GM21529 (cell line): ENCODE results near the gene ATP6V1E1.
"Not testable (repeated sequence)": the region's sequence is repeated elsewhere in the genome, so short reads cannot be mapped to it uniquely, and the experiment has no call there.

Experiments used
- ATAC-seq: cut with Tn5 transposase; IDR thresholded peaks from one replicate; pipeline ENCODE4 v1.9.1; 2021; ENCODE audit not compliant: unreplicated experiment

ATP6V1E1 gene

DNA sequence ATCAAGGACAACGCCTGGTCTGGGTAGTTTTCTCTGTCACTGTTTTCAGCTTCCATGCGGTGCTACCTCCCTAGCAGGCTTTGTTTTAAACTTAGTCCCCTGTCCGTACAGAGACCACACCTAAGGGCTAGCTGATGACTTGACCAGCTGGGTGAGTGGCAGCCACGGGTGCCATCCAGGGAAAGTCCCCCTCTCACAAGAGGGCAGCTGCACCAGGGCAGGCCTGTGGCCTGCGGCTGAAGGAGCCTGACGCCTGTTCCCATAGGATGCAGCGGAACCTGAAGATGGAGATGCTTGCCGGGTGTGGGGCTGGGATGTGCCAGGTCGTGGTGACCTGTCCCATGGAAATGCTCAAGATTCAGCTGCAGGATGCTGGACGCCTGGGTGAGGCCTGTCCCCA, 45.4 kb downstream of the ATP6V1E1 start:
- ATAC-seq, result no peak

- ATAC-seq, result no peak
Measured at GRCh38 chr22:17581631-17582030, 46.9 kb downstream of the ATP6V1E1 start.

DNA sequence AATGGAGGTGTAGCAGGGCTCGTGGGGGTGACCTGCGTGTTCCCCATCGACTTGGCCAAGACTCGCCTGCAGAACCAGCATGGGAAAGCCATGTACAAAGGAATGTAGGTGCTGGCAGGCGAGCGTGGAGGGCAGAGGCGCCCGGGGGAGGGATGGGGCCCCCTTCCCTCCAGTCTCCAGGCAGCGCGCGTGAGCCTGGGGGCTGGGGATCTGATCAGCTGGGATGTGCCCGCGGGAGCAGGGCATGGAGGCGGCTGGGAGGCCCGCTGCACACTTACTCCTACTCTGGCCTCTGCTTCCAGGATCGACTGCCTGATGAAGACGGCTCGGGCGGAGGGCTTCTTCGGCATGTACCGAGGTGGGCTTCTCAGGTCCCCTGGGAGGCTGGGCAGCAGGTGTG, 47.5 kb downstream of the ATP6V1E1 start:
- no peak for ATAC-seq

DNA sequence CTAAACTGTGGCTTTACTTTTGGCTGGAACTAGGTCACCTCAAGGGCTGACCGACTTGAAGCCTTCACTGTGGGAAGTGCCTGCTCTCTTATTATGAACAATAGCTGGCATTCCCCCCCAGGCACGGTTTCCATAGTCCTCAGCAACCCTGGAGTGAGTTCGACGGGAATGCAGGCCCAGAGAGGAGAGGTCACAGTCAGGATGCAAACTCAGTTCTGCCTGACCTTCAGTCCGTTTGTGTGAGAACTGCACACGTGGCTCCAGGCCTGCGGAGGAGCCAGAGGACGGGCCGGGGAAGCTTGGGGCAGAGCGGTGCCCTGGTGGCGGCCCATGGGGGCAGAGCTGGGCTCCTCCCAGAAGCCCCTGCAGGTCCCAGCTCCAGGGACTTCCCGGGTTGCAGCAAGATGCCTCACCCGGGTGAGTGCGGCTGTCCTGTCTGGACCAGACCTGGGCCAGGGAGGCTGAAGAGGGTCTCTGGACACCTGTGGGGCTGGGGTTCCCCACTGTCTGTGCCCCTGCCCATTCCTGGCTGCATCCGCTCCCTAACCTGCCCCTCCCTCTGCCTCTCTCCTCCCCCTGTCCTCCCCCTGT, 48.0 kb downstream of the ATP6V1E1 start:
- ATAC-seq, result no peak

DNA sequence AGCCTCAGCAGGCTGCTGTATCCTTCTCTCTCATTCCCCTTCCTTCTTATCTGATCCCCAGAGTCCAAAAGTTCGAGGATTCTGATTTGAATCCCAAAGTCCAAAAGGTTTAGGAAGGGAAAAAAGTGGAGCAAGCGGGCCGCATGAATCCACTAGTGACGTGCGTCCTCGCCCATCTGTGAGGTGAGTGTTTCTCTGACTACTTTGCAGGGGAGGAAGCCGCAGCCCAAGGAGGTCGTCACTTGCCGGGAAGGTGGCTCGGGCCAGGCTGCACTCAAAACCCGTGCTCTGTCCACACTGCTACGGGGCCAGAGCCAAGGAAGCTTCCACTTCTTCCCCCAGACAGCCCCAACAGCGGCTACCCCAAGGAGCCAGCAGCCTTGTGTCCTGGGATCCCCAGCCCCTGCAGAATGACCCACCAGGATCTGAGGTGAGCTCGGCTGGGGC, 49.0 kb downstream of the ATP6V1E1 start:
- no peak for ATAC-seq

- ATAC-seq, result no peak
Measured at GRCh38 chr22:17578136-17578754, 50.3 kb downstream of the ATP6V1E1 start.

DNA sequence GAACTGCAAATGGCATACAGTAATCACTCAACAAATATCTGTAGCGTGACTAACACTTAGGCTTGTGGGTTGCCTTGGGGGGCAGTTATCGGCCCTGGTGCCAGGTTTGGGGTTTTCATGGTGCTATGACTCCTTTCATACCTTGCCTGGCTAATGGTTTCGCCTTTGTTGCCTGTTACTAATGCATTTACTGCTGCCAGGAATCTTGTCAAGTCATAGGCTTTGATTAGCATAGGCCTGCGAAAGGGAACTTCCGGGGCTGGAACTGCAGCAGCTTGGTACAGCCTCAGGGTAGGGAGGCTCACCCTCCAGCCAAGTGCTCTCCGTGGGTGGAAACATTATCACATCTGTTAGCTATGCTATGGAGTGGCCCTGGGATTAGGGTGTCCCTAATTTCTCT, 52.1 kb downstream of the ATP6V1E1 start:
- no peak for ATAC-seq

- ATAC-seq, result no peak
Measured at GRCh38 chr22:17575681-17576080, 52.9 kb downstream of the ATP6V1E1 start.

DNA sequence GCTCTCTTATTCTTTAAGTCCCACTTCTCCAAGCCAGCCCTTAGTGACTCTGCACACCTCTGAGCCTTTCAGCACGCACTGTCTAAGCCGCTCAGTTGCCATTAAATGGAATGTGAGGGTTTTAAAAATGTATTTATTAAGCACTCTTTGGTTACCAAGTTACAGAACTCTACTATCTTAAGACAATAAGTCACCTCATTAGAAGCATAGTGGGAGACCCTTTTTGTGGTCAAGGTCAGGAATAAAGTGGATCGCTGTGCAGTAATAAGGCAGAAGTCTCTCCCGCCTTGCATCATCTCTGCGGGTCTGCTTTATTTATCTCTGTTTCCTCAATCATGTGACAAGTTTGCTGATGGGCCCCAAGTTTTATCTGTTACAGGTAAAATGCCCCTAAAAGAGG, 53.4 kb downstream of the ATP6V1E1 start:
- ATAC-seq, result no peak

- ATAC-seq, result no peak
Measured at GRCh38 chr22:17570851-17571631, 57.5 kb downstream of the ATP6V1E1 start.

DNA sequence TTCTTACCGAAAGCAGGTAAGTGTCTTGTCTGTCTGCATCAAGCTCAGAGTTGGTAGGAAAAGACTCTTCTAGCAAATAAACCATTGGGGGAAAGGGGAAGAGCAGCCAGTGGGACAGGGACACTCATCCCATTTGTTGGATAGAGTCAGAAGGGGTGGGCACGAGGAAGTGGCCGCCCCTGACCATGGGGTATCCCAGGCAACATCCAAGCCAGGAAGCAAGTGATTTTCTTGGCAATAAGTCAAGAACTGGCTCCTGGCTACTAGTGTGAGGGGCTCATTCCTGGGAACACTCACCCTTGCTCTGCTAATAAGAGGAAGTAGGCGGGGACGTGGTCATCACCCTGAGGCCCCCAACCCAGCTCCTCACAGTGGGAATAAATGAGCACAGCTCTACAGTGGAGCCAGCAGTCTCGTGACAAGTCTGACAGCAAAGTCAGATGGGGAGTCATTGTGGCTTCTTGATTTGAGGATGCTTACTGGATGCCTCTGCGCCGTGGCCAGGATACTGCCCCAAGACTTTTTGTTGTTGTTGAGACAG, 58.5 kb downstream of the ATP6V1E1 start:
- ATAC-seq, result no peak

- no peak for ATAC-seq
Measured at GRCh38 chr22:17566776-17567175, 61.8 kb downstream of the ATP6V1E1 start.

- not testable (repeated sequence) for ATAC-seq
Measured at GRCh38 chr22:17566016-17566687, 62.4 kb downstream of the ATP6V1E1 start.

GRCh38 chr22:17563936-17564391, 64.6 kb downstream of the ATP6V1E1 start:
- ATAC-seq, result no peak

GRCh38 chr22:17562906-17563870, 65.4 kb downstream of the ATP6V1E1 start, which contains the start of gene SLC25A18:
SLC25A18 (plus strand) TSS chr22:17563498; CDS start chr22:17579945, 16,447 bp downstream.
- ATAC-seq, result no peak

DNA sequence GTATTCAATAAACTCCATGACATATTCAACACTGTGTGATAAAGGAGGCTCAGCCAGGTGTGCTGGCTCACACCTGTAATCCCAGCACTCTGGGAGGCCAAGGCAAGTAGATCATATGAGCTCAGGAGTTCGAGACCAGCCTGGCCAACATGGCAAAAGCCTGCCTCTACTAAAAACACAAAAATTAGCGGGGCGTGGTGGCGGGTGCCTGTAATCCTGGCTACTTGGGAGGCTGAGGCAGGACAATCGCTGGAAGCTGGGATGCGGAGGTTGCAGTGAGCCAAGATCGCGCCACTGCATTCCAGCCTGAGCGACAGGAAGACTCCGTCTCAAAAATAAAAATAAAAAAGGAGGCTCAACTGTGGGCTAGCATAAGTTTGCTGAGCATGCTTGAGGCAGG, 69.4 kb downstream of the ATP6V1E1 start:
- no peak for ATAC-seq

DNA sequence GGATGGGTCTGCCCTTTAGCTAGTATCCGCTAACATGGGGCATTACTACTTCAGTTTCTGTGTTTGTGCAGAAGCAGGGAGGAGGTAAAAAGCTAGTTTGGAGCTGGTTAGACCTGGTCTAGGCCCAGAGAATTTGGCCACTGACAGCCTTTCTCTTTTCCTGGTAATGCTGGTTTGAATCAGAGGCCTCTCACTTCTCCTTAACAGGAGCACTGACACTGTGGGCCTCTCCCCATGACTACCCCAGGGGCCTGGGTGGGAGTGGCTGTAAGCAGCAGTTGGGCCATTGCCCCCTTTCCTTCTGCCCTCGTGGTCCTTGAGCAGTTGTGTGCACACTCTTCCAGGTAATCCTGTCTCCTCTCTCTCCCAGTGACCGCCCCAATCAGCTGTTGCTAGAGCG, 73.7 kb downstream of the ATP6V1E1 start:
- ATAC-seq, result no peak

GRCh38 chr22:17552737-17553136, 75.8 kb downstream of the ATP6V1E1 start:
- no peak for ATAC-seq

DNA sequence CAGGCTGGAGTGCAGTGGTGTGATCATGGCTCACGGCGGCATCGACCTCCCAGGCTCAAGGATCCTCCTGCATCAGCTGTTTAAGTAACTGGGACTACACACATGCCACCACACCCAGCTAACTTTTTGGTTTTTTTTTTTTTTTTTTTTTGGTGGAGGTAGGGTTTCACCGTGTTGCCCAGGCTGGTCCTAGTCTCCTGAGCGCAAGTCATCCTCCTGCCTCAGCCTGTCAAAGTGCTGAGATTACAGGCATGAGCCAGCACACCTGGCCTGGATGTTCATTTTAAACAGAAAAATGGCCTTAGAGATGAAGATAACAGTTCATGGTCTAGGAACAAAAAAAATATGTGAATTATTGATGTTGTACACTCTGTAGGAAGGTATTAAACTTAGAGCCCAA, 78.9 kb downstream of the ATP6V1E1 start:
- no peak for ATAC-seq

DNA sequence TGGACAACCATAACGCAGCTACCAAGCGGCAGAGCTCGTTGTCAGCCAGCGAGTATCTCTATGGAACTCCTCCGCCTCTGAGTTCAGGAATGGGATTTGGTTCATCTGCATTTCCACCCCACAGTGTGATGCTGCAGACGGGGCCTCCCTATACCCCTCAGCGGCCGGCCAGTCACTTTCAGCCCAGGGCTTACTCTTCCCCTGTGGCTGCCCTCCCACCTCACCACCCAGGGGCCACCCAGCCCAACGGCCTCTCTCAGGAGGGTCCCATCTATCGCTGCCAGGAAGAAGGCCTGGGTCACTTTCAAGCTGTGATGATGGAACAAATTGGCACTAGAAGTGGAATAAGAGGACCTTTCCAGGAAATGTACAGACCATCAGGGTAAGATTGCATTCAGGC, 79.4 kb downstream of the ATP6V1E1 start:
- ATAC-seq, result no peak
